ENCODE data around the gene DPP6.

DNA sequence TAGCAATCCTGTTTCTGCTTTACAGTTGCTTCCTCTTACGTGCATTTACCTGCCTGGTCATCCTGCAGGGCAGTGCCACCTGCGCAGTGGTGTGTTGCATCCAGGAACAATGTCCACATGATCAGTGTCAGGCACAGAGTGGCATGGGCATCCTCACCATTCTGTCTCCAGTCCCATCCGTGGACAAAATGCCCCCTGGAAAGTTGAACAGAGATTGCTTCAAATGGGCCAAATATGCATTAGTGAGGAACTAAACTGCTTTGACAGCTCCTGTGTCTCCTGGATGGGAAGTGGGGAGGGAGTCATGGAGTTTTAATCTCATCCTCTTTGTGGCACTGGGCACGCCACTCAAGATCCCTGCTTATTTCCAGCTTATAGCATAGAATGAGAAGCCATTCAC lies 151.8 kb downstream of the DPP6 start:
- TF ChIP-seq POLR2AphosphoS5 (IDR thresholded peaks at IDR 0.05): no peak
- TF ChIP-seq, protein P1, sequence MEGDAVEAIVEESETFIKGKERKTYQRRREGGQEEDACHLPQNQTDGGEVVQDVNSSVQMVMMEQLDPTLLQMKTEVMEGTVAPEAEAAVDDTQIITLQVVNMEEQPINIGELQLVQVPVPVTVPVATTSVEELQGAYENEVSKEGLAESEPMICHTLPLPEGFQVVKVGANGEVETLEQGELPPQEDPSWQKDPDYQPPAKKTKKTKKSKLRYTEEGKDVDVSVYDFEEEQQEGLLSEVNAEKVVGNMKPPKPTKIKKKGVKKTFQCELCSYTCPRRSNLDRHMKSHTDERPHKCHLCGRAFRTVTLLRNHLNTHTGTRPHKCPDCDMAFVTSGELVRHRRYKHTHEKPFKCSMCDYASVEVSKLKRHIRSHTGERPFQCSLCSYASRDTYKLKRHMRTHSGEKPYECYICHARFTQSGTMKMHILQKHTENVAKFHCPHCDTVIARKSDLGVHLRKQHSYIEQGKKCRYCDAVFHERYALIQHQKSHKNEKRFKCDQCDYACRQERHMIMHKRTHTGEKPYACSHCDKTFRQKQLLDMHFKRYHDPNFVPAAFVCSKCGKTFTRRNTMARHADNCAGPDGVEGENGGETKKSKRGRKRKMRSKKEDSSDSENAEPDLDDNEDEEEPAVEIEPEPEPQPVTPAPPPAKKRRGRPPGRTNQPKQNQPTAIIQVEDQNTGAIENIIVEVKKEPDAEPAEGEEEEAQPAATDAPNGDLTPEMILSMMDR (IDR thresholded peaks at IDR 0.05): no peak
- no peak for TF ChIP-seq EP300 (IDR thresholded peaks at IDR 0.05)
- no peak for TF ChIP-seq POLR2A (IDR thresholded peaks at IDR 0.05)
